Loucy (cell line): ENCODE data around the gene SLC9A9.

Source experiments
- CTCF ChIP-seq: fragments of 200-600 bp; sonication (generic); conservative IDR thresholded peaks from 2 replicates; pipeline ENCODE4 v1.5.1; 2014; ENCODE audit warnings: mild to moderate bottlenecking, antibody characterized with exemption, low read length
- EZH2phosphoT487 ChIP-seq: fragments of 200-600 bp; IDR thresholded peaks from 2 replicates; pipeline ENCODE4 v1.6.1; 2018; ENCODE audit warnings: antibody characterized with exemption, mild to moderate bottlenecking, moderate library complexity, borderline replicate concordance

- no peak for TF ChIP-seq CTCF
- no peak for TF ChIP-seq EZH2phosphoT487
Observed at GRCh38 chr3:143565951-143566350, 282.3 kb downstream of the SLC9A9 start.
